Limb (tissue), 2 donors: ENCODE measurements around the gene TSPY3.
"Not testable (repeated sequence)": the region's sequence is repeated elsewhere in the genome, so short reads cannot be mapped to it uniquely, and the experiment has no call there.

Experiments
- DNase-seq, 2 donors: peaks; one replicate each; pipeline ENCODE4 v3.0.0-alpha.2; 2016; ENCODE audit errors: extremely low spot score in 2 of 2

Gene TSPY3

GRCh38 chrY:9398121-9398520 is at the start of gene TSPY3:
Gene TSPY3, plus strand, starts transcription at chrY:9398421. Its CDS starts 46 bp downstream, at chrY:9398467.
- DNase-seq, result not testable (repeated sequence)

- DNase-seq, result not testable (repeated sequence)
These were observed 40.7 kb upstream of the TSPY3 start, which contains the start of gene TSPY8 for GRCh38 chrY:9357497-9357896. Gene TSPY8, plus strand, starts transcription at chrY:9357797. Its CDS starts 46 bp downstream, at chrY:9357843.

- not testable (repeated sequence) for DNase-seq
These were observed 1.7 kb upstream of the TSPY3 start for GRCh38 chrY:9396527-9396926.
